ENCODE results near the gene DHX29. TPM values are rescaled to one million over a fixed set of nuclear protein-coding genes. Genes with fewer than 3 reads are reported as not detected.

DHX29 gene
- total RNA-seq, 1 experiment from 2014 or later = 30.1 TPM

- no peak overlapping the region for H3K4me3 ChIP-seq (ENCODE audit: low read depth in 2 of 2, low read length in 2 of 2)
- H3K27me3 ChIP-seq (ENCODE audit: control insufficient read depth, insufficient read depth, low read length) = no peaks in the 10 kb centered on the region
- intact Hi-C loops (cut with micrococcal nuclease; ENCODE audit: unreplicated experiment) = no loop called here
- no TSS peak for BruUV-seq (replicated peaks)
- in situ Hi-C loops (cut with HindIII; ENCODE audit: low pct_unique_long_range_greater_than_20kb, low sequenced_read_pairs) = no loop called here
- peaks cover 12% of the 10 kb centered on the region; the same call in 1 of the 2 replicates for H3K4me1 ChIP-seq (ENCODE audit: control insufficient read depth, insufficient read depth, low read length)
- ChIA-PET POLR2A (no interaction called here), CTCF (no interaction called here)
- no peak overlapping the region for H3K27ac ChIP-seq (ENCODE audit: low read length)
- DNase-seq (ENCODE audit: low read depth, low spot score) (no peak), ATAC-seq (no peak)
- no peaks in the 10 kb centered on the region for H3K36me3 ChIP-seq (ENCODE audit: control insufficient read depth, insufficient read depth, low read length)
- TF ChIP-seq TCF7L2 (IDR thresholded peaks at IDR 0.05; ENCODE audit: low read depth, low read length) (no peak), POLR2AphosphoS5 (IDR thresholded peaks at IDR 0.05; ENCODE audit: low read depth, low read length) (no peak), SIN3A (IDR thresholded peaks at IDR 0.05; ENCODE audit: borderline replicate concordance, insufficient read depth, low read depth, low read length) (no peak), CTCF (IDR thresholded peaks at IDR 0.05) (no peak), REST (IDR thresholded peaks at IDR 0.05; ENCODE audit: insufficient read depth in 1 of 2, low read depth in 2 of 2, low read length in 1 of 2) (no peak)
- H3K9me3 ChIP-seq (ENCODE audit: control insufficient read depth, insufficient read depth, low read depth, low read length) = no peaks in the 10 kb centered on the region
Observed at GRCh38 chr5:55313870-55314617, 6.5 kb upstream of the DHX29 start.

- BruUV-seq (replicated peaks) = TSS peak; percentile 84
- peak; percentile 7 for DNase-seq (ENCODE audit: low read depth, low spot score)
- POLR2A ChIA-PET = interaction anchor here (0.7 kb wide), 5 partner anchors 10 to 572 kb away, joined by 4 to 7 read pairs (median 5); no protein-coding TSS in a partner anchor
- Histone ChIP-seq H3K36me3 (ENCODE audit: control insufficient read depth, insufficient read depth, low read length) (peaks cover 6% of the 10 kb centered on the region; the same call in 1 of the 2 replicates), H3K27me3 (ENCODE audit: control insufficient read depth, insufficient read depth, low read length) (no peaks in the 10 kb centered on the region), H3K27ac (ENCODE audit: low read length) (peak overlapping the region; percentile 98), H3K9me3 (ENCODE audit: control insufficient read depth, insufficient read depth, low read depth, low read length) (peaks cover 2% of the 10 kb centered on the region; the same call in 1 of the 2 replicates), H3K4me3 (ENCODE audit: low read depth in 2 of 2, low read length in 2 of 2) (peak overlapping the region; percentile 85 to 88), H3K4me1 (ENCODE audit: control insufficient read depth, insufficient read depth, low read length) (peaks cover 28% of the 10 kb centered on the region)
- TF ChIP-seq CTCF (IDR thresholded peaks at IDR 0.05) (peak; percentile 14; the same call in 1 of the 2 replicates), REST (IDR thresholded peaks at IDR 0.05; ENCODE audit: insufficient read depth in 1 of 2, low read depth in 2 of 2, low read length in 1 of 2) (no peak)
- peak; percentile 9; the same call in 1 of the 2 replicates for ATAC-seq
- in situ Hi-C loops (cut with HindIII; ENCODE audit: low pct_unique_long_range_greater_than_20kb, low sequenced_read_pairs) = no loop called here
- intact Hi-C loops (cut with micrococcal nuclease; ENCODE audit: unreplicated experiment) = no loop called here
- CTCF ChIA-PET = interaction anchor here (0.6 kb wide), 1 partner anchor 121 kb away, joined by 3 read pairs; no protein-coding TSS in a partner anchor
Observed at GRCh38 chr5:55308254-55308836, 851 bp upstream of the DHX29 start.

Data from Panc1 (cell line).